ENCODE measurements around the gene ST6GALNAC5. TPM values are rescaled to one million over a fixed set of nuclear protein-coding genes. Genes with fewer than 3 reads are reported as not detected.

ST6GALNAC5 gene
- total and polyA plus RNA-seq, 2 experiments from 2014 or later = 4.1 to 19.2 TPM

GRCh38 chr1:76864383-76864782 lies 2.9 kb upstream of the ST6GALNAC5 start:
- no peaks in the 10 kb centered on the region for H3K9me3 Mint-ChIP-seq
- no peaks in the 10 kb centered on the region for H4K20me1 ChIP-seq (replicated peaks; ENCODE audit: insufficient read depth)
- no peak overlapping the region for H3K27ac Mint-ChIP-seq
- no peak overlapping the region for H3K4me3 ChIP-seq
- peaks cover 28% of the 10 kb centered on the region for H3K27me3 ChIP-seq (ENCODE audit: insufficient read depth)
- no peak overlapping the region for H3K4me2 ChIP-seq
- H3F3A ChIP-seq (replicated peaks; ENCODE audit: low read depth) = no peaks in the 10 kb centered on the region
- H3K9me2 ChIP-seq (ENCODE audit: insufficient read depth) = no peaks in the 10 kb centered on the region
- H3K27ac ChIP-seq (ENCODE audit: low read depth) = no peak overlapping the region
- peak; percentile 23 for DNase-seq (ENCODE audit: low spot score)
- ATAC-seq = no peak
- no peaks in the 10 kb centered on the region for H3K36me3 Mint-ChIP-seq (ENCODE audit: low read depth)
- H3K79me2 ChIP-seq (replicated peaks; ENCODE audit: insufficient read depth) = no peaks in the 10 kb centered on the region
- peaks cover 19% of the 10 kb centered on the region for H3K4me1 ChIP-seq (ENCODE audit: insufficient read depth)
- no peak overlapping the region for H2AFZ ChIP-seq
- H3K27me3 Mint-ChIP-seq (ENCODE audit: insufficient read depth, low read depth, poor library complexity) = peaks cover 18% of the 10 kb centered on the region
- no peak overlapping the region for H3K4me3 Mint-ChIP-seq
- TF ChIP-seq JUNB (IDR thresholded peaks at IDR 0.05; ENCODE audit: unreplicated experiment) (no peak), NANOG (IDR thresholded peaks at IDR 0.05; ENCODE audit: borderline replicate concordance) (no peak), ZNF331 (CRISPR knock-in tag; IDR thresholded peaks at IDR 0.05; ENCODE audit: low read depth) (no peak)
- no peaks in the 10 kb centered on the region for H3K36me3 ChIP-seq (ENCODE audit: insufficient read depth)
- peaks cover 15% of the 10 kb centered on the region for H3K4me1 Mint-ChIP-seq

DNA sequence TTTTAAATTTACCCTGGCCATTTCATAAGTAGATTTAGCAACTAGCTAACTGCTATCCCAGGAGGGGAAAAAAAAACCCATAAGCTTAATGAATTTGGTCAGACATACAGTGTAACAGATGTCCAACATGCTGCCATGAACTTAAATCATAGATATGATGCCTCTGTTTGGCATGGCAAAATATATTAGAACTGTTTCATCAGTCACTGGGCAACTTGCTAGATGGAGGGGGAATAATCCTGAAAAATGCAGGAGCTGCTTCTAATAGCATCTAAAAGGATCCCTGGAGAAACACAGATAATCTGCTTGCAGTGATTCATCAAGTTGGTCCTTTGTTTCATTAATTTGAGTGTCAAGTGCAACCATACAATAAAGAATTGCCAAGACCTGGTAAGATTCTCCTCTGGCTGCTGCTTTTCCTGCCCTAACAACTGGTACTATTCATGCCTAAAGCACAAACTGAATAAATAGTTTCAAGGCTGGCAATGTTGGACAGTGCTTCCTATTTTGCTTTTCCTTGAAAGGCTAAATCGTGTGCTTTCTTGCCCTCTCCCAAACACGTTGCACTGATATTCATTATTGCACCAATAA lies 1.5 kb upstream of the ST6GALNAC5 start:
- Mint-ChIP-seq H3K4me1 (peaks cover 15% of the 10 kb centered on the region), H3K36me3 (ENCODE audit: low read depth) (no peaks in the 10 kb centered on the region), H3K27me3 (ENCODE audit: insufficient read depth, low read depth, poor library complexity) (peaks cover 22% of the 10 kb centered on the region), H3K27ac (no peak overlapping the region), H3K9me3 (no peaks in the 10 kb centered on the region), H3K4me3 (no peak overlapping the region)
- TF ChIP-seq ZNF462 (CRISPR knock-in tag; IDR thresholded peaks at IDR 0.05) (no peak), CTCF (conservative IDR thresholded peaks at IDR 0.05; ENCODE audit: low read depth in 2 of 2) (no peak), EZH2phosphoT487 (IDR thresholded peaks at IDR 0.05; ENCODE audit: unreplicated experiment) (no peak)
- TF ChIP-seq, protein P1, sequence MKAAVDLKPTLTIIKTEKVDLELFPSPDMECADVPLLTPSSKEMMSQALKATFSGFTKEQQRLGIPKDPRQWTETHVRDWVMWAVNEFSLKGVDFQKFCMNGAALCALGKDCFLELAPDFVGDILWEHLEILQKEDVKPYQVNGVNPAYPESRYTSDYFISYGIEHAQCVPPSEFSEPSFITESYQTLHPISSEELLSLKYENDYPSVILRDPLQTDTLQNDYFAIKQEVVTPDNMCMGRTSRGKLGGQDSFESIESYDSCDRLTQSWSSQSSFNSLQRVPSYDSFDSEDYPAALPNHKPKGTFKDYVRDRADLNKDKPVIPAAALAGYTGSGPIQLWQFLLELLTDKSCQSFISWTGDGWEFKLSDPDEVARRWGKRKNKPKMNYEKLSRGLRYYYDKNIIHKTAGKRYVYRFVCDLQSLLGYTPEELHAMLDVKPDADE (IDR thresholded peaks at IDR 0.05) = no peak
- H3F3A ChIP-seq (replicated peaks; ENCODE audit: low read depth) = no peaks in the 10 kb centered on the region
- no peak overlapping the region for H3K27ac ChIP-seq (ENCODE audit: low read depth)
- no peak overlapping the region for H2AFZ ChIP-seq
- DNase-seq (ENCODE audit: low spot score) (no peak), ATAC-seq (no peak)
- H3K9me2 ChIP-seq (ENCODE audit: insufficient read depth) = no peaks in the 10 kb centered on the region
- H3K4me3 ChIP-seq = no peak overlapping the region
- no peak overlapping the region for H3K4me2 ChIP-seq
- peaks cover 19% of the 10 kb centered on the region for H3K4me1 ChIP-seq (ENCODE audit: insufficient read depth)
- H3K79me2 ChIP-seq (replicated peaks; ENCODE audit: insufficient read depth) = no peaks in the 10 kb centered on the region
- no peaks in the 10 kb centered on the region for H4K20me1 ChIP-seq (replicated peaks; ENCODE audit: insufficient read depth)
- H3K36me3 ChIP-seq (ENCODE audit: insufficient read depth) = no peaks in the 10 kb centered on the region
- peaks cover 41% of the 10 kb centered on the region for H3K27me3 ChIP-seq (ENCODE audit: insufficient read depth)
